GM12878 (cell line): ENCODE data around the gene ARPC5L. TPM values are rescaled to one million over a fixed set of nuclear protein-coding genes. Genes with fewer than 3 reads are reported as not detected.

Source experiments
- CEBPB ChIP-seq, 2 experiments: fragments of 150-350 bp in 1 of 2; IDR thresholded peaks; 2 replicates each; pipeline ENCODE4 v1.6.1; 2012 to 2014; ENCODE audit warnings: low read depth in 2 of 2, low read length in 2 of 2, borderline replicate concordance in 1 of 2, inconsistent platforms in 1 of 2
- HDAC2 ChIP-seq: fragments of 200-600 bp; sonication (generic); IDR thresholded peaks from 2 replicates; pipeline ENCODE4 v1.6.1; 2017
- MEF2B ChIP-seq: fragments of 450-650 bp; IDR thresholded peaks from 2 replicates; pipeline ENCODE4 v1.6.1; 2018; ENCODE audit warnings: mild to moderate bottlenecking, moderate library complexity; ENCODE audit not compliant: partially characterized antibody, poor library complexity, severe bottlenecking
- MXI1 ChIP-seq: fragments of 150-350 bp; IDR thresholded peaks from 2 replicates; pipeline ENCODE4 v1.6.1; 2011; ENCODE audit warnings: low read depth, mild to moderate bottlenecking, inconsistent platforms, low read length, improper control_type of control experiment
- PAX5 ChIP-seq: IDR thresholded peaks from 2 replicates; pipeline ENCODE4 v1.6.1; 2011; ENCODE audit warnings: low read depth, low read length, borderline replicate concordance
- POLR2AphosphoS2 ChIP-seq: IDR thresholded peaks from 2 replicates; pipeline ENCODE4 v1.6.1; 2011; ENCODE audit warnings: low read depth, mild to moderate bottlenecking, low read length, improper control_type of control experiment, moderate library complexity
- RB1 ChIP-seq: fragments of 450-650 bp; formaldehyde crosslinking; IDR thresholded peaks from 2 replicates; pipeline ENCODE4 v1.6.1; 2017; ENCODE audit warnings: mild to moderate bottlenecking, borderline replicate concordance
- RBBP5 ChIP-seq: fragments of 200-600 bp; sonication (generic); conservative IDR thresholded peaks from 2 replicates; pipeline ENCODE4 v1.6.1; 2016
- SIX5 ChIP-seq: IDR thresholded peaks from 2 replicates; pipeline ENCODE4 v1.6.1; 2011; ENCODE audit warnings: mild to moderate bottlenecking, low read depth, low read length, moderate library complexity; ENCODE audit not compliant: severe bottlenecking
- SMC3 ChIP-seq: IDR thresholded peaks from 2 replicates; pipeline ENCODE4 v1.6.1; 2011; ENCODE audit warnings: low read length, improper control_type of control experiment, borderline replicate concordance
- SUZ12 ChIP-seq: fragments of 200-600 bp; sonication (generic); IDR thresholded peaks from one replicate; pipeline ENCODE4 v1.6.1; 2018; ENCODE audit warnings: antibody characterized with exemption, mild to moderate bottlenecking; ENCODE audit not compliant: unreplicated experiment
- TCF7 ChIP-seq: IDR thresholded peaks from 2 replicates; pipeline ENCODE4 v1.6.1; 2014; ENCODE audit warnings: antibody characterized with exemption, borderline replicate concordance
- ZNF622 ChIP-seq: fragments of 450-650 bp; IDR thresholded peaks from 2 replicates; pipeline ENCODE4 v1.6.1; 2017; ENCODE audit warnings: mild to moderate bottlenecking, inconsistent platforms
- ZSCAN29 ChIP-seq: fragments of 450-650 bp; IDR thresholded peaks from 2 replicates; pipeline ENCODE4 v1.6.1; 2017; ENCODE audit warnings: mild to moderate bottlenecking, moderate library complexity
- polyA plus RNA-seq, 11 experiments: library from polyadenylated mRNA; depleted of rRNA in 4 of 11; unstranded in 6 of 11; stranded (reverse) in 5 of 11; fragments of >200 nt; fragmentation: Nextera tagmentation in 4 of 11; fragmentation: Illumina TruSeq in 1 of 11; extraction: Ambion mirVana in 4 of 11; extraction: Trizol in 1 of 11; gene quantifications; 1 replicate in 1 of 11; 2 replicates in 10 of 11; pipeline versions ENCODE4 v1.2.1 to v1.2.3, GENCODE V29; 2011 to 2016; ENCODE audit warnings: inconsistent platforms in 2 of 11, missing spikeins in 2 of 11, low read depth in 1 of 11
- total RNA-seq, 4 experiments: library from RNA; depleted of rRNA in 3 of 4; stranded (reverse); fragments of >200 nt in 3 of 4; fragmentation: Illumina TruSeq in 1 of 4; extraction: Trizol in 1 of 4; gene quantifications; 2 replicates each; pipeline versions ENCODE4 v1.2.1 to v1.2.3, GENCODE V29; 2013 to 2021
- TF ChIP-seq, protein P1 (sequence below): fragments of 450-650 bp; IDR thresholded peaks from 2 replicates; pipeline ENCODE4 v1.6.1; 2014; ENCODE audit warnings: mild to moderate bottlenecking
- TF ChIP-seq, protein P2 (sequence below): fragments of 450-650 bp; IDR thresholded peaks from 2 replicates; pipeline ENCODE4 v1.6.1; 2017; ENCODE audit warnings: mild to moderate bottlenecking, low read depth, inconsistent platforms; ENCODE audit not compliant: poor library complexity, severe bottlenecking

Gene ARPC5L
- total and polyA plus RNA-seq, 10 of the 15 experiments (the other 5 are each of a cell fraction or from before 2014, with no cell fraction given), result 42.3 to 207 (median 104) TPM

DNA sequence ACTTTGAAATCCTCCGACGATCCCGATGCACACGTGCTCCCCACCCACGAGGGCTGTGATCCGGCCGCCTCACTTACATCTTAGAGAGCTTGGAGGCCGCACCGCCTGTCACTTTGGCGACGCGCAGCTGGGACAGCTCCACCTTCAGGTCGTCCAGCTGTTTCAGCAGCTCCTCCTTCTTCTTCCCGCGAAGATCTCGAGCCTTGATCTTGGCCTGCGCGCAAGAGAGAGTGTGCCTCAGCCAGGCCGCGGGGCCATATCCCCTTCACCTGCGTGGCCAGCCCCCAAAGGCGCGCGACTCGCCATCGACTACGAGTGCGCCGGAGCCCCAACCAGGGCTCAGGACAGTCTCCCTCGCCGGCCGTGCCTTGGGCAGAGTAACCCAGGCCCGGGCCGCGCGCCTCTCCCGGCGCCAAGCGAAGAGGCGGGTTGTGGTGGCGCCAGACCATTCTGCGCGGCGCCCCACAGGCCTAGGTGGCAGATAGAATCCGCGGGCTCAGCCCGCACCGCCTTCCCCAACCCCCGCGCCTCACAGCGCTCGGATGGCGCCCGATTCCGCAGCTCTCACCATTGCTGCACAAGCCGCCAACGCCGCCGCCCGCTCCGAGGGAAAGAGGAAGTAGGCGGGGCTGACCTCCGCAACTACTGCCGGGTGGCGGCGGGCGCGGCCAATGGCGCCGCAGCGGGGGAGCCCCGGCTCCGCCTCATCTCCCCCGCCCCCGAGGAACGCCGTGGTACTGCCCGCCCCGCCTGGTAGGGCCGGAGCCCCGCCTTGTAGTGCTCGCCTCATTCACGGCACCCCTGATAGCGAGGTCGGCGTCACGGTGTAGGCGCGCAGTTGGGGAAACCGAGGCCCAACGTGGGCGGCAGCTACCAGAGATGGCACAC lies at the start of gene ARPC5L, which contains the start of gene RPL35 (continued):
- TF ChIP-seq, protein P1, sequence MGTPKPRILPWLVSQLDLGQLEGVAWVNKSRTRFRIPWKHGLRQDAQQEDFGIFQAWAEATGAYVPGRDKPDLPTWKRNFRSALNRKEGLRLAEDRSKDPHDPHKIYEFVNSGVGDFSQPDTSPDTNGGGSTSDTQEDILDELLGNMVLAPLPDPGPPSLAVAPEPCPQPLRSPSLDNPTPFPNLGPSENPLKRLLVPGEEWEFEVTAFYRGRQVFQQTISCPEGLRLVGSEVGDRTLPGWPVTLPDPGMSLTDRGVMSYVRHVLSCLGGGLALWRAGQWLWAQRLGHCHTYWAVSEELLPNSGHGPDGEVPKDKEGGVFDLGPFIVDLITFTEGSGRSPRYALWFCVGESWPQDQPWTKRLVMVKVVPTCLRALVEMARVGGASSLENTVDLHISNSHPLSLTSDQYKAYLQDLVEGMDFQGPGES, result no peak
- peak; percentile 69; the same call in 1 of the 2 replicates for TF ChIP-seq PAX5
- TF ChIP-seq, protein P2, sequence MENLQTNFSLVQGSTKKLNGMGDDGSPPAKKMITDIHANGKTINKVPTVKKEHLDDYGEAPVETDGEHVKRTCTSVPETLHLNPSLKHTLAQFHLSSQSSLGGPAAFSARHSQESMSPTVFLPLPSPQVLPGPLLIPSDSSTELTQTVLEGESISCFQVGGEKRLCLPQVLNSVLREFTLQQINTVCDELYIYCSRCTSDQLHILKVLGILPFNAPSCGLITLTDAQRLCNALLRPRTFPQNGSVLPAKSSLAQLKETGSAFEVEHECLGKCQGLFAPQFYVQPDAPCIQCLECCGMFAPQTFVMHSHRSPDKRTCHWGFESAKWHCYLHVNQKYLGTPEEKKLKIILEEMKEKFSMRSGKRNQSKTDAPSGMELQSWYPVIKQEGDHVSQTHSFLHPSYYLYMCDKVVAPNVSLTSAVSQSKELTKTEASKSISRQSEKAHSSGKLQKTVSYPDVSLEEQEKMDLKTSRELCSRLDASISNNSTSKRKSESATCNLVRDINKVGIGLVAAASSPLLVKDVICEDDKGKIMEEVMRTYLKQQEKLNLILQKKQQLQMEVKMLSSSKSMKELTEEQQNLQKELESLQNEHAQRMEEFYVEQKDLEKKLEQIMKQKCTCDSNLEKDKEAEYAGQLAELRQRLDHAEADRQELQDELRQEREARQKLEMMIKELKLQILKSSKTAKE, result no peak
- no peak for TF ChIP-seq HDAC2
- TF ChIP-seq RBBP5, result peak; percentile 91
- TF ChIP-seq ZNF622, result no peak
- no peak for TF ChIP-seq SUZ12
- no peak; the same call in 1 of the 2 replicates for TF ChIP-seq MXI1
- TF ChIP-seq MEF2B, result no peak
- peak; percentile 56 for TF ChIP-seq SIX5
- TF ChIP-seq RB1, result peak; percentile 95
- no peak for TF ChIP-seq SMC3
- TF ChIP-seq TCF7, result no peak
- no peak for TF ChIP-seq CEBPB (IDR thresholded peaks at IDR 0.05; ENCODE audit: borderline replicate concordance in 1 of 2, low read depth in 2 of 2, low read length in 2 of 2)
- TF ChIP-seq ZSCAN29, result peak; percentile 68; the same call in 1 of the 2 replicates
- TF ChIP-seq POLR2AphosphoS2, result peak; percentile 94
